ENCODE data around the gene SAA1. TPM values are rescaled to one million over a fixed set of nuclear protein-coding genes. Genes with fewer than 3 reads are reported as not detected.
"Not testable (repeated sequence)": the region's sequence is repeated elsewhere in the genome, so short reads cannot be mapped to it uniquely, and the experiment has no call there.

The SAA1 gene
- total RNA-seq, 1 experiment from 2014 or later = 3.3 TPM

- in situ Hi-C loops (cut with HindIII; ENCODE audit: low sequenced_read_pairs) = no loop called here
- DNase-seq (ENCODE audit: low spot score) = no peak
These were observed 12.2 kb upstream of the SAA1 start for GRCh38 chr11:18253778-18254338.

GRCh38 chr11:18254781-18255361 lies 11.2 kb upstream of the SAA1 start:
- in situ Hi-C loops (cut with HindIII; ENCODE audit: low sequenced_read_pairs) = no loop called here
- no peak for DNase-seq (ENCODE audit: low spot score)

GRCh38 chr11:18259259-18259658 lies 6.8 kb upstream of the SAA1 start:
- in situ Hi-C loops (cut with HindIII; ENCODE audit: low sequenced_read_pairs) = no loop called here
- DNase-seq (ENCODE audit: low spot score) = no peak

GRCh38 chr11:18261721-18262120 lies 4.3 kb upstream of the SAA1 start:
- DNase-seq (ENCODE audit: low spot score) = no peak
- in situ Hi-C loops (cut with HindIII; ENCODE audit: low sequenced_read_pairs) = no loop called here

GRCh38 chr11:18262681-18263350 lies 3.2 kb upstream of the SAA1 start:
- DNase-seq (ENCODE audit: low spot score); in situ Hi-C loops (cut with HindIII; ENCODE audit: low sequenced_read_pairs): not testable (repeated sequence)

- no peak for DNase-seq (ENCODE audit: low spot score)
- in situ Hi-C loops (cut with HindIII; ENCODE audit: low sequenced_read_pairs) = no loop called here
These were observed 2.0 kb upstream of the SAA1 start for GRCh38 chr11:18264035-18264434.

GRCh38 chr11:18264677-18265555 lies 1.1 kb upstream of the SAA1 start:
- in situ Hi-C loops (cut with HindIII; ENCODE audit: low sequenced_read_pairs) = no loop called here
- DNase-seq (ENCODE audit: low spot score) = no peak

- DNase-seq (ENCODE audit: low spot score); in situ Hi-C loops (cut with HindIII; ENCODE audit: low sequenced_read_pairs): not testable (repeated sequence)
These were observed 1.5 kb downstream of the SAA1 start for GRCh38 chr11:18267335-18268133.

GRCh38 chr11:18269252-18269651 lies 3.2 kb downstream of the SAA1 start:
- in situ Hi-C loops (cut with HindIII; ENCODE audit: low sequenced_read_pairs); DNase-seq (ENCODE audit: low spot score): not testable (repeated sequence)

- no peak for DNase-seq (ENCODE audit: low spot score)
- in situ Hi-C loops (cut with HindIII; ENCODE audit: low sequenced_read_pairs) = no loop called here
These were observed 4.0 kb downstream of the SAA1 start for GRCh38 chr11:18270102-18270501.

GRCh38 chr11:18271206-18271605 lies 5.1 kb downstream of the SAA1 start:
- in situ Hi-C loops (cut with HindIII; ENCODE audit: low sequenced_read_pairs) = no loop called here
- no peak for DNase-seq (ENCODE audit: low spot score)

- no peak for DNase-seq (ENCODE audit: low spot score)
- in situ Hi-C loops (cut with HindIII; ENCODE audit: low sequenced_read_pairs) = no loop called here
These were observed 11.7 kb downstream of the SAA1 start for GRCh38 chr11:18277565-18278271.

- in situ Hi-C loops (cut with HindIII; ENCODE audit: low sequenced_read_pairs) = no loop called here
- no peak for DNase-seq (ENCODE audit: low spot score)
These were observed 14.5 kb downstream of the SAA1 start for GRCh38 chr11:18280438-18281045.

GRCh38 chr11:18282626-18283025 lies 16.6 kb downstream of the SAA1 start:
- DNase-seq (ENCODE audit: low spot score) = no peak
- in situ Hi-C loops (cut with HindIII; ENCODE audit: low sequenced_read_pairs) = no loop called here

- in situ Hi-C loops (cut with HindIII; ENCODE audit: low sequenced_read_pairs) = no loop called here
- no peak for DNase-seq (ENCODE audit: low spot score)
These were observed 19.8 kb downstream of the SAA1 start for GRCh38 chr11:18285841-18286240.

- DNase-seq (ENCODE audit: low spot score) = no peak
- in situ Hi-C loops (cut with HindIII; ENCODE audit: low sequenced_read_pairs) = no loop called here
These were observed 22.8 kb downstream of the SAA1 start for GRCh38 chr11:18288911-18289310.

GRCh38 chr11:18294862-18295261 lies 28.8 kb downstream of the SAA1 start:
- in situ Hi-C loops (cut with HindIII; ENCODE audit: low sequenced_read_pairs) = no loop called here

GRCh38 chr11:18295316-18295715 lies 29.3 kb downstream of the SAA1 start:
- in situ Hi-C loops (cut with HindIII; ENCODE audit: low sequenced_read_pairs) = no loop called here
- DNase-seq (ENCODE audit: low spot score) = no peak

More at GRCh38 chr11:18294862-18295261, 28.8 kb downstream of the SAA1 start:
- DNase-seq (ENCODE audit: low spot score) = no peak

All from G401 (cell line).